Stomach (tissue), 19 donors: ENCODE results near the gene ACACA. TPM values are rescaled to one million over a fixed set of nuclear protein-coding genes. Genes with fewer than 3 reads are reported as not detected.
"Not testable (repeated sequence)": the region's sequence is repeated elsewhere in the genome, so short reads cannot be mapped to it uniquely, and the experiment has no call there.

Experiments
- DNase-seq, 2 donors: peaks; one replicate each; pipeline versions ENCODE4 v3.0.0 to v3.0.0-alpha.2; 2013 to 2019
- H3K27ac ChIP-seq, 5 donors: fragments of 200-600 bp in 4 of 5; sonication (generic) in 4 of 5; one replicate each; pipeline ENCODE4 v1.5.1; 2013 to 2019; ENCODE audit warnings: mild to moderate bottlenecking in 1 of 5, moderate library complexity in 1 of 5
- H3K27me3 ChIP-seq, 3 donors: fragments of 200-600 bp; sonication (generic); one replicate each; pipeline ENCODE4 v1.5.1; 2017 to 2019; ENCODE audit warnings: mixed run types in 1 of 3
- H3K36me3 ChIP-seq, 4 donors: fragments of 200-600 bp; sonication (generic); 1 replicate in 3 of 4; 2 replicates in 1 of 4; pipeline ENCODE4 v1.5.1; 2016 to 2019
- H3K4me1 ChIP-seq, 4 donors: fragments of 200-600 bp; sonication (generic); one replicate each; pipeline ENCODE4 v1.5.1; 2016 to 2019
- H3K4me3 ChIP-seq, 4 donors: fragments of 200-600 bp; sonication (generic) in 3 of 4; one replicate each; pipeline ENCODE4 v1.5.1; 2016 to 2019; ENCODE audit warnings: mild to moderate bottlenecking in 1 of 4
- H3K9me3 ChIP-seq, 4 donors: fragments of 200-600 bp; sonication (generic); one replicate each; pipeline ENCODE4 v1.5.1; 2016 to 2019
- CTCF ChIP-seq, 7 experiments: fragments of 450-650 bp in 4 of 7; fragments of 200-600 bp in 3 of 7; sonication (generic) in 3 of 7; IDR thresholded peaks; one replicate each; pipeline ENCODE4 v1.5.1; 2016 to 2019; ENCODE audit warnings: antibody characterized with exemption in 7 of 7, control low read depth in 2 of 7, mild to moderate bottlenecking in 1 of 7
- EP300 ChIP-seq: sonication (generic); formaldehyde crosslinking; IDR thresholded peaks from one replicate; pipeline ENCODE4 v1.6.1; 2017; ENCODE audit warnings: antibody characterized with exemption
- POLR2A ChIP-seq, 4 donors: fragments of 450-650 bp; IDR thresholded peaks; one replicate each; pipeline ENCODE4 v1.6.1; 2016; ENCODE audit warnings: antibody characterized with exemption in 4 of 4, control low read depth in 2 of 4, mild to moderate bottlenecking in 1 of 4, moderate library complexity in 1 of 4
- POLR2AphosphoS5 ChIP-seq, 3 donors: sonication (generic); formaldehyde crosslinking; IDR thresholded peaks; one replicate each; pipeline ENCODE4 v1.6.1; 2016; ENCODE audit warnings: antibody characterized with exemption in 3 of 3
- WGBS, 5 donors: extraction: QIAGEN DNeasy Blood & Tissue Kit in 3 of 5; methylation state at CpG; one replicate each; pipeline versions ENCODE4 v1.1.5 to v1.1.7; 2013 to 2018; 5-methylcytosine and 5-hydroxymethylcytosine counted together
- intact Hi-C: fragments of 100-400 bp; cut with DNase I; formaldehyde crosslinking; loops from one replicate; pipeline ENCODE4 v1.15.1; 2023; ENCODE audit warnings: low total_unique reads
- long read RNA-seq, 10 donors: transcript quantifications; one replicate each; lab custom pipeline, GENCODE V29; 2026
- polyA plus RNA-seq, 3 donors: library from polyadenylated mRNA; stranded (reverse); fragments of 200-250 nt; gene quantifications; one replicate each; pipeline ENCODE4 v1.2.3, GENCODE V29; 2013
- total RNA-seq, 5 donors: library from RNA; depleted of rRNA; stranded (reverse); fragments of >200 nt; gene quantifications; one replicate each; pipeline versions ENCODE4 v1.1.0 to v1.2.3, GENCODE V29; 2014 to 2016
- donor health status: healthy with polysubstance abuse.
- donor health status: Bipolar disorder and iron deficiency.
- donor health status: healthy.

The ACACA gene
- total RNA-seq (10 to 100 TPM; 12.3 to 59.8 (median 45.2) TPM), polyA plus RNA-seq (10 to 100 TPM in 2 of 3 donors, 1 to 10 TPM in 1; 9.9 to 15.0 (median 13.9) TPM)
- long read RNA-seq, donor 1, result 0 reads
- long read RNA-seq, donor 2, result 0 reads
- long read RNA-seq, donor 3, partial matches to known transcripts, result 0 of 1 reads
- long read RNA-seq, donor 3, other reads (novel, unspliced or antisense), result 0 of 1 reads
- long read RNA-seq, donor 4, result 0 reads
- long read RNA-seq, donor 5, result 0 reads
- long read RNA-seq, donor 6, partial matches to known transcripts, result 27 of 28 reads
- long read RNA-seq, donor 6, other reads (novel, unspliced or antisense), result 0 of 28 reads
- long read RNA-seq, donor 7, result 0 reads
- long read RNA-seq, donor 8, partial matches to known transcripts, result 7 of 7 reads
- long read RNA-seq, donor 8, other reads (novel, unspliced or antisense), result 0 of 7 reads
- long read RNA-seq, donor 9, partial matches to known transcripts, result 0 of 1 reads
- long read RNA-seq, donor 9, other reads (novel, unspliced or antisense), result 0 of 1 reads
- long read RNA-seq, donor 10, result 0 reads

GRCh38 chr17:37406635-37407461 is at the start of gene ACACA, which contains the start of gene TADA2A:
ACACA (minus strand) TSS chr17:37406836; CDS start chr17:37406299, 537 bp downstream.
TADA2A (plus strand) TSS chr17:37406886; CDS start chr17:37411366, 4,480 bp downstream.
- Histone ChIP-seq H3K9me3 (no peaks in the 10 kb centered on the region), H3K4me1 (peaks cover 12 to 44% (median 34%) of the 10 kb centered on the region in 4 donors), H3K27me3 (no peaks in the 10 kb centered on the region), H3K4me3 (peak within 1 kb of the TSS; percentile 65 to 82 (median 77)), H3K27ac (peak within 1 kb of the TSS; percentile 91 to 98 (median 94)), H3K36me3 (peaks cover 0 to 19% (median 13%) of the 10 kb centered on the region in 4 donors)
- TF ChIP-seq CTCF (IDR thresholded peaks at IDR 0.05), result peak in 2 of 7 experiments; percentile 1 to 9
- TF ChIP-seq EP300, result peak; percentile 49
- peak; percentile 46 to 78 (median 71) for TF ChIP-seq POLR2AphosphoS5 (IDR thresholded peaks at IDR 0.05)
- peak in 1 of 4 donors; percentile 13 for TF ChIP-seq POLR2A (IDR thresholded peaks at IDR 0.05)
- DNase-seq, result peak; percentile 82 to 93
- WGBS, 5 donors, result 0 to 1% (median 0%) methylated on average over 29 to 98 of the region's 98 CpGs
- intact Hi-C loops, result no loop called here

- peak overlapping the region in 3 of 5 donors; percentile 2 to 10 (median 5) for H3K27ac ChIP-seq
- TF ChIP-seq POLR2AphosphoS5 (IDR thresholded peaks at IDR 0.05), result peak in 1 of 3 donors; percentile 36
- no peak for TF ChIP-seq EP300
- peaks cover 6 to 62% (median 36%) of the 10 kb centered on the region in 4 donors for H3K36me3 ChIP-seq
- DNase-seq, result peak in 1 of 2 donors; percentile 40
- peaks cover 0 to 39% (median 18%) of the 10 kb centered on the region in 4 donors for H3K4me1 ChIP-seq
- no peaks in the 10 kb centered on the region for H3K9me3 ChIP-seq
- H3K4me3 ChIP-seq, result no peak overlapping the region
- intact Hi-C loops, result no loop called here
- 25 to 63% (median 47%) methylated on average over 6 of the region's 6 CpGs for WGBS, 5 donors
- no peaks in the 10 kb centered on the region for H3K27me3 ChIP-seq
Observed at GRCh38 chr17:37450112-37450511, 43.5 kb upstream of the ACACA start.

GRCh38 chr17:37447641-37448040 is 41.0 kb upstream of the ACACA start:
- Histone ChIP-seq H3K4me3 (no peak overlapping the region), H3K36me3 (peaks cover 29 to 82% (median 61%) of the 10 kb centered on the region in 4 donors), H3K4me1 (peaks cover 0 to 25% (median 13%) of the 10 kb centered on the region in 4 donors), H3K9me3 (no peaks in the 10 kb centered on the region), H3K27ac (no peak overlapping the region), H3K27me3 (no peaks in the 10 kb centered on the region)
- TF ChIP-seq POLR2AphosphoS5 (IDR thresholded peaks at IDR 0.05), result no peak
- no peak for TF ChIP-seq POLR2A (IDR thresholded peaks at IDR 0.05)
- no peak for TF ChIP-seq CTCF (IDR thresholded peaks at IDR 0.05)
- no peak for TF ChIP-seq EP300
- intact Hi-C loops, result no loop called here
- 89 to 100% (median 96%) methylated on average over 1 of the region's 1 CpG for WGBS, 5 donors
- DNase-seq, result no peak

- Histone ChIP-seq H3K4me3 (no peak overlapping the region), H3K27me3 (no peaks in the 10 kb centered on the region), H3K4me1 (peaks cover 0 to 19% (median 11%) of the 10 kb centered on the region in 4 donors), H3K9me3 (no peaks in the 10 kb centered on the region), H3K27ac (no peak overlapping the region), H3K36me3 (peaks cover 39 to 90% (median 77%) of the 10 kb centered on the region in 4 donors)
- intact Hi-C loops, result no loop called here
- 81 to 87% (median 84%) methylated on average over 4 of the region's 4 CpGs for WGBS, 5 donors
- TF ChIP-seq EP300, result no peak
- no peak for TF ChIP-seq POLR2AphosphoS5 (IDR thresholded peaks at IDR 0.05)
- TF ChIP-seq POLR2A (IDR thresholded peaks at IDR 0.05), result no peak
- no peak for TF ChIP-seq CTCF (IDR thresholded peaks at IDR 0.05)
- no peak for DNase-seq
Observed at GRCh38 chr17:37446027-37446426, 39.4 kb upstream of the ACACA start.

- H3K27ac ChIP-seq, H3K4me3 ChIP-seq, H3K4me1 ChIP-seq, H3K9me3 ChIP-seq, intact Hi-C loops, H3K27me3 ChIP-seq, DNase-seq: not testable (repeated sequence)
- H3K36me3 ChIP-seq, result peaks cover 53 to 99% (median 96%) of the 10 kb centered on the region in 4 donors
- 85 to 92% (median 91%) methylated on average over 12 of the region's 12 CpGs for WGBS, 5 donors
Observed at GRCh38 chr17:37441369-37442014, 34.9 kb upstream of the ACACA start.
